GM19438 (cell line): ENCODE results near the gene ABLIM1.

Experiments
- ATAC-seq: cut with Tn5 transposase; IDR thresholded peaks from one replicate; pipeline ENCODE4 v1.9.1; 2021; ENCODE audit warnings: low read depth; ENCODE audit not compliant: unreplicated experiment

The ABLIM1 gene

DNA sequence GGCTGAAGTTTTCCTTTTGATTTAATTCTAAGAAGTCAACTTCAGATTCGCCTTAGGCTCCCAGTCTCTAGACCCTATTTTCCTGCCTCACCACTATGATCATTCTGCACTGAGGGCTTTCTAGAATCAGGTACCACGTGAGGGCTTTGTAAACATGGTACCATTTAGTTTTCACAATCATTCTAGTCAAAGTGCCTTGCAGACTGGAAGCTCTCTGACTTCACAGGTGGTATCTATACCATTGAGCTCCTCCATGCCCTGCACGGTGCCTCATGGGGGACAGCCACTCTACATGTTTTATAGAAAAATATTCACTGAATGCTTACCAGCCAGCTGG, 106.5 kb downstream of the ABLIM1 start:
- ATAC-seq: no peak

DNA sequence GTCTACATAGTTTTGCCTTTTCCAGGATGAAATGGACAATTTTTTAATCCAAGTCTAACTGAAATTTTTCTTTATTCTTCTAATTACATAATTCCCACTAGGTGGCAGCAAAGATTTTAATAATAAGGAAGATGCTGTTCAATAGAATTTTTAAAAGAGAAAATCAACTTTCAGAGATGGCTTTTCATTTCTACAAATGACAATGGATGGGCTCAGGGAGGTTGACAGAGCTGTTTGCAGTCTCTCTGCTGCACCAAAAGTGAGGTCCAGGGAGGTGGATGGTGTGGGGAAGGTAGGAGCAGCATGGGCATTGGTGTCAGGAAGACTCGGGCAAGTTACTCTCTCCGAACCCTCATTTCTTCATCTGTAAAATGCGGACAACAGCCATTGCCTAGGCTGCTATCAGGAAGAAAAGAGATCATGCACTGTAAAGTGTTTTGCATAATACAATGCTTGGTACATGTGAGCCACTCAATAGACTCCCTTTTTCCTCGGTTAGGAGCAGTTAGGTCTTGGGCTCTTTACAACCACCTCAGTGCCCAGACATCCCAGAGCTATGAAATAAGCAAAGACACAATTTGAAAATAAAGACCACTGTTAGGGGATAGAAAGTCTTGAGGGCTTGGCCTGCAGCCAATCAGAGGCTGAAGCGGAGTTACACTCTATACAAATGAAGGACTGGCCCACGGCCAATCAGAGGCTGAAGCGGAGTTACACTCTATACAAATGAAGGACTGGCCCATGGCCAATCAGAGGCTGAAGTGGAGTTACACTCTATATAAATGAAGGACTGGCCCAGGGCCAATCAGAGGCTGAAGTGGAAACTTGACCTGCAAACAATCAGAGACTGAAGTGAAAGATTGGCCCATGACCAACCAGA, 107.1 kb downstream of the ABLIM1 start:
- ATAC-seq: no peak

DNA sequence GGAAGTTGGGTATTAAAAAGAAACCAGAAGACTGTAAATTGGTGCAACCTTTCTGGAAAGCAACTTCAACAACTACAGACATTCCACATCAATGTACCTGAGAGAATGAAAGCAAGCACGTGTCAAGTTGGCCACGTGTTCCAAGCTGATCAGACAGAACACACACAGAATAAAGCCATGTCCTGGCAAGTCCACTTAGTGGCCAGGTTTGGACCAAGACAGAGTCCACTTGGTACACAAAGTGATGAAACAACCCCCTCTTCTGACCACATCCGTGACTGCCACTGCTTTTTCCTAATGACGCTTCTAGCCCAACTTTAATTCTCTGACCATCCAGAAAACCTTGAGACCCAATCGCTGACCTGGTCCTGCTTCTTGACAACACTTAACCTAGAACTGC, 109.4 kb downstream of the ABLIM1 start:
- no peak for ATAC-seq

DNA sequence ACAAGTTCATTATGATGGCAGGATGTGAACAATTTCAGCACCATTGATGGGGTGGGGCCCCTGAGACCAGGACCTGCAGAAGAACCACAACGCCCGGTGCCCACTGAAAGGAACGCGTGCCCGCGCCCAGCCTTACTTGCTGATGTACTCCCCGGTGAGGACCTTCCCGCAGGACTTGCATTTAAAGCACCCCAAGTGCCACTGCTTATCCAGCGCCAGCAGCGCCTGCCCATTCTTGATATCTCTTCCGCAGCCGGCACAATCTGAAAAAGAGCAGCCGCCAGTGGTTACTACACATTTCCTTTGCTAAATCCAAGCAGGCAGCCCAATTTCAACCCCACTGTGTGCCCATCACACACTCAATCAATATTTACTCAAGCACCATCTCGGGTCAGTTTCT, 110.6 kb downstream of the ABLIM1 start:
- no peak for ATAC-seq

DNA sequence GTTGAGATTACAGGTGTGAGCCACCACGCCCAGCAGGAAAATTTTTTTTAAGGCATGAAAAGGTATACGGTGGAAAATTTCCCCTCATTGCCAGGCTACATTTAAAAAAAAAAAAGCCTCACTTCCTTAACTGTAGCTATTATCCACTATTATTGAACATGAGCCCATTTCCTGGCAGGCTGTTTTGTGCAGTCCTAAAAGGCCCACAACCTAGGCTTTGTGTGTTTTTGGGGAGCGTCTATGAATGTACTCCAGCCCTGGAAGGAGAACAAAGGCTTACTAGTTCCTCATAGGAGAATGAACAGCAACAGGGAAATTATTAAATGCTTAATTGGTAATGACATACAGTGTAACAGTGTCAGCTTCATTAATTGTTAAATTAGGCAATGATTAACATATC, 111.0 kb downstream of the ABLIM1 start:
- ATAC-seq: no peak

DNA sequence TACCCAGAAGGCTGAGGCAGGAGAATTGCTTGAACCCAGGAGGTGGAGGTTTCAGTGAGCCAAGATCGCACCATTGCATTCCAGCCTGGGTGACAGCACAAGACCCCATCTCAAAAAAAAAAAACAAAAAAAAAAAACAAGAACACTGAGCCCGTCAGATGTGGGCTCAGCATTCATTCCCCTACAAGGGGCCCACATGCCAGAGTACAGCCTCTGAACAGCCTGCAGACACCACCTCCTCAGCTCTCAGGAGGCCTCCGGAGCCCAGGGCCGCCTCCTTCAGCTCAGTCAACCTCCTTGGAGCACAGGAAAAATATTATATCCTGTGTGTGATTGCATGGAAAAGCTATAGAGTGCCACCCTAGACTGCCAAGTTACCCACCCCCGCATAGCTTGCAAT, 112.3 kb downstream of the ABLIM1 start:
- ATAC-seq: no peak

DNA sequence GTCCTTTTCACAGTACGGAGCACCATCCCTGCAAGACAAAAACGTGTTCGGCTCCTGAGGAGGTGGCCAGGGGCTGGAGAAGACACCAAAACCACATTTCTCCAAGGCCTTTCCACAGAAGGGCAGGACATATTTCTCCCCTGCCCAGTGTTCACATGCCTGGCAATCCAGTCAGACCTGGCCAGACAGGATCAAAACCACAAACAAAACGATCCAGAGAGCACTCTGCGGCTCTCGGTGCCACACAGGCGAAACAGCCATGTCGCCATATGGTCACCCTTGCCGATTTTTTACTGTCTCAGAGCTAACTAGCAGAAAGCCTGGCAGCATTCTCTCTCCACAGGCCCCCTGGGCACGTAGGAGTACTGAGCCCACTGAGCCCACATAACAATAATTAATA, 113.0 kb downstream of the ABLIM1 start:
- ATAC-seq: no peak

DNA sequence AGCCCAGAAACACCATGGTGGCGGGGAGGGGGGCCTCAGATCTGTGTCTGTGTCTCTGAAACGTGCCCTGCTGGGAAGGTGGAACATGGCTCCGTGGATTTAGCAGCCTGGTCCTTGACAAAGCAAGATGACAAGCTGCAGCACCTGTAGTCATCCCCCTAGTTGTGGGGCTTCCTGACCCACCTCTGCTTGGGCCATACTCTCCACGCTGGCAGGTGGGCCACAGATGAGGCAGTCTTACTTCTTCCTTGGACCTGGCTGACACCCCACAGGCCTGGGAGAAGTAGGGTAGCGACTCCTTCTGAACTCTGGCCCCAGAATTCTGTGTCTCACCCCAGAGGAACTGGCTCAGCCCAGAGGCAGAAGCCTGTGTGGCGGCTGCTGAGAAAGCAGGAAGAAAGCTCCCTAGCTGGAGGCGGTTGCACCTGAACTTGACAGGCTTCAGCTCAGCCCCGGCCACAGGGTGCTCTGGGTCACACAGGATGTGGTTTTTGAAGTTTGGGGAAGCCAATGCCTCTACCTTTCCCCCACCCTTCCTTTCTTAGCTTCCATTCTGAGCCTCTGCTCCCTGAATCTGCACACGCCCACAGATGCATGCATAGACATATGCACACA, 113.9 kb downstream of the ABLIM1 start:
- peak; percentile 94 for ATAC-seq

DNA sequence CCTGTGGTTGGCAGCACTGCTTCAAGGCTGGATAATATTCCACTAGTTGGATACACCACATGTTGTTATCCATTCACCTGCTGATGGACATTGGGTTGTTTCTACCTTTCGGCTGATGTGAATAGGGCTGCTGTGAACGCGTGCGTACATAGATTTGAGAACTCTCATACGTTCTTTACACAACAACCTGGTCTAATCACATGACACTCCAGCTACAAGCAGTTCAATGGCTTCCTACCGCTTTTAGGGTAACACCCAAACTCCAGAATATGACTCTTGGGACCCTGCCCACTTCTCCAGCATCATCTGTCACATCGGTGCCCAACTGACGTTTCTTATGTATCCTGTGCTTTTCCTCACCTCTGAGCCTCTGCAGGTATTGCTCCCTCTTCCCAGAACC, 114.6 kb downstream of the ABLIM1 start:
- ATAC-seq: no peak

DNA sequence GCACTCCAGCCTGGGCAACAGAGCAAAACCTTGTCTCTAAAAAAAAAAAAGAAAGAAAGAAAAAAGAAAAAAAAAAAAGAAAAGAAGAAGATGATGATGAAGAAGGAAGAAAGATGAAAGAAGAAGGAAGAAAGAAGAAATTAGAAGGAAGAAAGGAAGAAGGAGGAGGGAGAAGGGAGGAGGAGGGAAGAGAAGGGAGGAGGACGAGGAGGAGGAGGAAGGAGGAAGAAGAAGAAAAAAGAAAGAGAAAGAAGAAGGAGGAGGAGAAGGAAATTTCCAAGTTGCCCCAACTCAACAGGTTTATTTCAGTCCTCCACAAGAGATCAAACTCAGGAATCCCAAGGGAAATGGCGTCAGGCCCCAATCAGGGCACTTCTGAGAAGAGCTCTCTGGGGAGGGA, 115.7 kb downstream of the ABLIM1 start:
- no peak for ATAC-seq

DNA sequence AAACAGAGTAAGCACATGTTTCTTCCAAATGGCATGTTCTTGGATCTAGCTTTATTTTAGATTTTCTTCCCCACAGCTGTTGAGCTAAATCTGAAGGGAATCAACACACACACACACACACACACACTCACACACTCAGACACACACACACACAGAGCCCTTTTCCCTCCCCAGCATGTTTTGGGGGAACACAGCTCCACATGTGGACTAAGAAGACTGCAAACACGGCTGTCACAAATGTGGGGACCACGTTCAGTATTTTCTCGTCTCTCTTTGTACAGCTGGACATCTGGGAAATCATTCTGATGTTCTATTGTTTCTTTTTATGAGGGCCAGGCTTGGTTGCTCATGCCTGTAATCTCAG, 116.3 kb downstream of the ABLIM1 start:
- no peak for ATAC-seq

DNA sequence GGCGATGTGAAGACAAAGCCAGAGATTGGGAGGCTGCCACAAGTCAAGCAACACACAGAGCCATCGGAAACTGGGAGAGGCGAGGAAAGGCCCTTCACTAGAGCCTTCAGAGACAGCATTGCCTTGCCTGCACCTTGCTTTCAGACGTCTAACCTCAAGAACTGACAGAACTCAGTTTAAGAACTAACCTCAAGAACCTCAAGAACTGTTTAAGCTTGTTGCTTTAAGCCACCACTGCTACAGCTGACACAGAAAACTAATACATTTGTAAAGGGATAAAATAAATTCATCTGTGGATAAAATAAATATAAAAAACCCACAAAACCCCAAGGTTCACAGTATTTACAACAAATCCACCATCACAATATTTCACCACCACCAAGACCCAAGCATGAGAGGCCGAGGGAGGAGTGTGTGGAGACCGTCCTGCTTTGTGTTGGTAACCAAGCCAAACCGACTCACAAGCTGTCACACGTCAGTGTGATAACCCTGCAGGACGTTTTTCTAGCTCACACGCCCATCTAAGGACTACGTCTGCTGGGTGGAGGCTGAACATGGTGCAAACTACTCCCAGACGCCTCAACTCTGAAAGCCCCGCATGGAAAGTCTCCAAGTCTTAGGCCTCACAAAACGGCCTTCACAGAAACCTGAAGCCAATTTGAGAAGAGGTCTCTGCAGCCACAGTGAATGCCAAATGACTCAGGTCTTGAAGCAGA, 116.8 kb downstream of the ABLIM1 start:
- no peak for ATAC-seq

DNA sequence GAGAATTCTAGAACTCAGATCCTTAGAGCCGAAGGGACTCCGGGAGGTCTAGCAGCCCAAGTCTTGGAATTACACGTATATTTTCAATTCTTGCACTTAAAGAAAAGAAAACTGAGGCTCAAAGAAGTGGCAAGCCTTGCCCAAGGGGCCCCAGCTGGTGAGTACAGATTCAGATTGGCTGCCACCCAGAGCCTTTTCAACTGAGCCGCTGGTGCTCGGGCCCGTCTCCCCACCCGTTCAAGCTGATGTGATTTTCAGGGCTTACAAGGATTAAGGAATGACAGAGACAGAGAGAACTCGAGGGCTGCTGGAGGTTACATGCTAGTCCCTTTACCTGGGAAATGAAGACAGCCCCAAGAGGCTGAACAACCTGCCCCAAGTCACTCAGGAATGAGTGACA, 117.8 kb downstream of the ABLIM1 start:
- ATAC-seq: no peak

DNA sequence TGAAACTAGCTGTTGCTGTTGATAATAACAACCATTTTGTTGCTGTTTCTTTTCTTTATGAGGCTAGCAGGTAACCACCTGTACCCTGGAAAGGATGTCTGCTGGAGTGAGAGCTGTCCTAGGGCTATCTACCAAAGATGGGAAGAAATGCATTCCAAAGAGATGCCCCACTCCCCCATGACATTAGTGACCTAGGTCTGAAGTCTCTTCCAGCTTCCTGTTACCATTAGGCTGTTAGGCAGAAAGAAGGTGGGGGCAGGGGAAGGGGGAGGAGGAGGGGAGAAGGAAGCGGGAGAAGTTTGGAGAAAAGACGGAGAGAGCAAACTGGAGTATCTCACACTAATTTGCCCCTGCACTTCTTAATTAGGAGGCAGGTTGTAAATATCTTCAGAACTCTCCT, 118.5 kb downstream of the ABLIM1 start:
- ATAC-seq: no peak

DNA sequence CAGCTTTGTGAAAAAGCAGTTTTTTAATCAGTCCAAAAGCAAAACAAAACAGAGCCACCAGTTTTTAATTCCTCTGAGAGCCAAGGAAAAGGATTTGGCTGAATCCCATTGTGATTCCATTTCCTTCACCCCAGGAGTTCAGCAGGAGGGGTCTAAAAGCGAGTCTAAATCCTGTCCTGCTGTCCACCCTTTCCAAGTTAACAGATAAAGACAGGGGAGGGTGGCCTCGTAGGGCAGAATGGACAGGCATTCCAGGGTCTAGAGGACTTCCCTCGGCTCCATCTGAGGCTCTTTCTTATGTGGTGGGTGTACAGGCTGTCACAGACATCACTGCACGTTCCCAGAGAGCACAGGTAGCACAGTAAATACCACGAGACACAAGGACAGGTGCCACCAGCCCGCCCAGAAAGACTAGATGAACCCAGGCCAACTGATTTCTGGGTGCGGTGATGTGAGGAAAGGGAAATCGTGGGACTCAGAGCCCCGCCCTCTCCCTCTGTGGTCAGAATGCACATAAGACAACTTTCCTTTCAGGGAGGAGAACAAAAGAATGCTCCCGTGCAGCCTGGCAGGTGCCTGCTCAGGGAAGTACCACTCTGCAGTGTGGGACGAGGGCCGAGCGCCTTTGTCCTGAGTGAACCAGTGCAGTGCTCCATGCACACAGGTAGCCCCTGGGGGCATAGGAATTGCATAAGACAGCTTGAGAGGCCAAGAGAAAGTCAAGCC, 119.7 kb downstream of the ABLIM1 start:
- ATAC-seq: no peak

DNA sequence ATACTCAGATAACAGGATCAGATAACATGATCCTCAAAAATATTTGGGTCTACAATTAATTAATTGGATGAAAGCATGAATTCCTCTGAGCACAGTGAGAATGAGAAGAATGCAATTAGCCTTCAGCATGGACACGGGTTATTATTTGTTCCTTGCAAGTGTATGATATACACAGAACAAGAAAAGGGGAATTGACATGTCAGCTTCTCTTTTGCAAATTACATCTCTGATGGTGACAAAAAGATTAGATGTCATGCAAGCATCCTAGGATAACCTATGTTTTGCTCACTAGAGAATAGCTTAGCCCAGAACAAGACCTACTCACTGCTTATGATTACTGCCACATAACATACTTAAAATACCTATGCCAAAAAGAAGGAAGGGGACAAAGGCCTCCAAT, 120.3 kb downstream of the ABLIM1 start:
- ATAC-seq: no peak

DNA sequence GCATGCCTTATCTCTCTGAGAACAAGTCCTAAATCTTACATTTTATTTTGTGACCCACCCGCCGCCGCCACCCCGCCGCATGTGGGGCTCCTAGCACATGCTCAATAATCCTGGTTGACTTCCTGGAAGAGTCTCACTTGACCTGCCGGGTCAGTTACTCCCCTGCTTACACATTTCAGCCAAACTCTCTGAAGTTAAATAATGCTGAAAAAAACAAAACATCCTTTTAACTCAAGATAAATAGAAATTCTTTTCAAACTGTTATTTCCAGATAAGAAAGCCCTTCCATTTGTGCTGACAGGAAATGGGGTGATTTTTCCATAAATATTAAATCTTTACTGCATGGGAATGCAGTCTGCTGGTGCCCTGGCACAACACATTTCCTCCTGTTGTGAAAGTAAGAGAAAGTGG, 123.5 kb downstream of the ABLIM1 start:
- ATAC-seq: no peak

DNA sequence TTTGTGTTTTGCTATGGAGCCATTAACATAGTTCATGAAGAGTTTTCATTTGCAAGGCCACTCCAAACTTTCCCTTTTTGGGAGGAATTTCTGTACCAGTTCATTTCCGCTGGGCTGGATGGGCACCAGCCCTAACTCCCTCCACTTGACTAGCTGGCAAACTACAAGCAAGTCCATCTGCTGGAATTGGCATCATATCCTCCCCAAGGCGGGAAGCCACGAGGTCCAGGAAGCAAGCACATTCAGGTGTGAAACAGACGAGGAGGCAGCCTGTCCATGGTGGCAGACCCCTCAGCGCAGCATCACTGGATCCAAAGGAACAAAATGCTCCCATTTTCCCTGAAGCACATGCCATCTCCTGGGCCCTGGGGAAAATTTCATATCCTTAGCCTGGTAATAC, 125.8 kb downstream of the ABLIM1 start:
- ATAC-seq: no peak

DNA sequence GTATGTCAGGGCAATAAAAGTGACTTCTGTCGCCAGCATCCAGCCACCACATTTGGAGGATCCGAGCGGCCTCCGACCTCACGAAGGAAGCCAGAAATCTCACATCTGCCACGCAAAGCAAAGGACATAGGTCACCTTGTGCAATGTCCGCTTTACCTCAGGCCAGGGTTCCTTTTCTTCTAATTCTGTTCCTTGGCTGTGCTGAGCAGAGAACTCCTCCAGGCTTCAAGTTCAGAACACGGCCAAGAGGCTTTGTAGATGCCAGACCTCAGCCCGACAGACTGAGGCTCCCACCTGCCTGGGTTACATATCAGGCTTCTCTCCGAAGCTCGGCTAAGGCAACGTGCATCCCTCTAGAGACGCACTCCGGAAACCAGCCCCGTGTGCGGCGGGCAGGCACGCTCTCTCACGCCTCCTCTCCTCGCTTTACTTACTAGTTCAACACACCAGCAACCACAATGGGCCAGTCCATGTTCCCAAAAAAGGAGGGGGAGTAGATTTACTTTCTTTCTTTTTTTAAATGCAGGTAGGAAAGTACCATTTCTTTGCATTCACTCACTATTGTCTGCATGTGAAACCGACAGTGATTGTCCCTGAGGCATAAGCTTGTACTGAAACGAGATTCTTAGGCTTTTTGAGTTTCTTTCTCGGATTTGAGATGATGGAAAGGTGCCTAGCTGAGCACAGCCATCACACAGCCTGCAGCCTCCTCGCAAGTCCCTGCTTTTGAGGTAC, 131.4 kb downstream of the ABLIM1 start:
- ATAC-seq: peak; percentile 96

DNA sequence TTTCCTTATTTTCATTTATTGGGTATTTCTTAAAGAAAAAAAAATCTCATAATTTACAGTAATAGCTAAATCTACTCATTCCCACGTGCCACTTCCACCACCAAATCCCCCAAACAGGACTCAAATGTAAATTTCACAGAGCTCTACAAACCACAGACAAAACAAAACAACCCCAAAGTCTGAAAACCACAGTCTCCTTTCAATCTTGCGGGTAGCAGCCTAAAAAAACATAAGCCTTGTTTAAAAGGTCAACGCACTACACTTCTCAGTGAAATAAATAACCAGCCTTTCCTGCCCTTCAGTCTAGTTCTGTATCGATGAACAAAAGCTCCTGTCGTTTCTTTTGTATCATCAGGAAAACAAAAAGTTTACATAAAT, 132.0 kb downstream of the ABLIM1 start:
- ATAC-seq: peak; percentile 45
